ENCODE measurements around the gene PCNT. TPM values are rescaled to one million over a fixed set of nuclear protein-coding genes. Genes with fewer than 3 reads are reported as not detected.

The PCNT gene
- total and polyA plus RNA-seq, 2 of the 4 experiments (the other 2 are of a cell fraction), result 10.0 to 19.4 TPM

GRCh38 chr21:46366091-46366490, 42.1 kb downstream of the PCNT start:
- H2BK120ac ChIP-seq (ENCODE audit: low read depth, low read length), result no peak overlapping the region
- CTCF ChIA-PET, result no interaction called here
- H2AFZ ChIP-seq (replicated peaks; ENCODE audit: low read length, poor library complexity), result no peak overlapping the region
- TF ChIP-seq MXI1 (IDR thresholded peaks at IDR 0.05; ENCODE audit: borderline replicate concordance, low read depth, low read length), result no peak
- TF ChIP-seq NFE2L2 (IDR thresholded peaks at IDR 0.05; ENCODE audit: low read depth, low read length), result no peak
- TF ChIP-seq USF2 (IDR thresholded peaks at IDR 0.05; ENCODE audit: low read depth, low read length), result no peak
- TF ChIP-seq POLR2A (IDR thresholded peaks at IDR 0.05; ENCODE audit: low read depth, low read length), result no peak
- in situ Hi-C loops (cut with MboI; ENCODE audit: low sequenced_read_pairs), result no loop called here
- no peak overlapping the region for H3K4me2 ChIP-seq (ENCODE audit: low read depth, low read length)
- DNase-seq (no peak), ATAC-seq (ENCODE audit: low read depth) (no peak)
- no peak overlapping the region for H3K9ac ChIP-seq (ENCODE audit: low read depth, low read length)
- H3K18ac ChIP-seq (ENCODE audit: low read depth, low read length), result no peak overlapping the region
- no TSS peak for BruUV-seq (replicated peaks)
- H3K27ac ChIP-seq (ENCODE audit: insufficient read depth, low read length), result no peak overlapping the region
- no peak overlapping the region for H3K4me3 ChIP-seq (ENCODE audit: insufficient read depth, low read depth, low read length)
- no peak overlapping the region for H2BK5ac ChIP-seq (ENCODE audit: low read depth, low read length, poor library complexity, severe bottlenecking)
- H3K36me3 ChIP-seq (ENCODE audit: control insufficient read depth, insufficient read depth, low read length), result peaks cover 47% of the 10 kb centered on the region
- no peak overlapping the region for H3K14ac ChIP-seq (replicated peaks; ENCODE audit: low read depth, low read length)
- no peak overlapping the region for H2BK15ac ChIP-seq (ENCODE audit: low read depth, low read length)
- H2AK9ac ChIP-seq (replicated peaks; ENCODE audit: low read depth, low read length, poor library complexity), result no peak overlapping the region
- no peaks in the 10 kb centered on the region for H3K4me1 ChIP-seq (ENCODE audit: control insufficient read depth, insufficient read depth, low read length)
- dilution Hi-C loops (cut with HindIII; ENCODE audit: low sequenced_read_pairs, unreplicated experiment), result no loop called here
- no peak overlapping the region for H4K91ac ChIP-seq (ENCODE audit: insufficient read depth, low read depth, low read length)
- POLR2A ChIA-PET (ENCODE audit: unreplicated experiment), result no interaction called here
- no peak overlapping the region for H2AK5ac ChIP-seq (ENCODE audit: low read depth, low read length)
- no peaks in the 10 kb centered on the region for H3K27me3 ChIP-seq (ENCODE audit: control insufficient read depth, insufficient read depth, low read length)
- no CpG with 5 or more reads among the region's 11 CpGs for WGBS, 2 experiments (ENCODE audit: extremely low coverage in 2 of 2, insufficient read length in 1 of 2)
- peaks cover 3% of the 10 kb centered on the region; the same call in 1 of the 2 replicates for H3K9me1 ChIP-seq (ENCODE audit: insufficient read depth, low read length)
- H3K23ac ChIP-seq (ENCODE audit: low read depth, low read length), result no peak overlapping the region
- no peak overlapping the region for H4K5ac ChIP-seq (ENCODE audit: low read depth, low read length)
- no peaks in the 10 kb centered on the region for H3K9me3 ChIP-seq (ENCODE audit: control insufficient read depth, insufficient read depth, low read length)
- intact Hi-C loops (cut with micrococcal nuclease), result no loop called here
- no peak overlapping the region for H2BK20ac ChIP-seq (ENCODE audit: low read depth, low read length)
- no peaks in the 10 kb centered on the region; the same call in 1 of the 2 replicates for H4K20me1 ChIP-seq (ENCODE audit: insufficient read depth, low read length)
- H3K4ac ChIP-seq (ENCODE audit: low read depth, low read length), result no peak overlapping the region
- no peak overlapping the region for H3K56ac ChIP-seq (ENCODE audit: extremely low read depth, insufficient read depth, low read length)
- H3K79me1 ChIP-seq (ENCODE audit: low read depth in 1 of 2, low read length in 2 of 2), result peaks cover 13 to 40% of the 10 kb centered on the region in 2 experiments; a peak in 3 of 4 replicates
- H4K8ac ChIP-seq (ENCODE audit: low read depth in 2 of 2, low read length in 2 of 2), result no peak overlapping the region
